ENCODE measurements around the gene SRD5A1.

SRD5A1 gene

GRCh38 chr5:6585939-6586646, 47.1 kb upstream of the SRD5A1 start:
- no peak overlapping the region for H3K9ac ChIP-seq (ENCODE audit: low read length)
- H3K4me3 ChIP-seq (ENCODE audit: insufficient read depth in 1 of 2, low read depth in 1 of 2, low read length in 2 of 2), result no peak overlapping the region
- H2AFZ ChIP-seq (ENCODE audit: low read depth, low read length), result no peak overlapping the region
- H3K23ac ChIP-seq (ENCODE audit: low read length in 2 of 2), result no peak overlapping the region
- no peak overlapping the region for H2BK12ac ChIP-seq (ENCODE audit: low read length in 2 of 2)
- H3K27ac ChIP-seq (ENCODE audit: low read length, poor library complexity, severe bottlenecking), result no peak overlapping the region
- peaks cover 8% of the 10 kb centered on the region for H3K4me1 ChIP-seq (ENCODE audit: control insufficient read depth, insufficient read depth, low read depth, low read length)
- peaks cover 56 to 58% of the 10 kb centered on the region in 2 experiments for H3K27me3 ChIP-seq (ENCODE audit: control insufficient read depth in 1 of 2, insufficient read depth in 1 of 2, low read length in 2 of 2)
- H3K9me3 ChIP-seq (ENCODE audit: control insufficient read depth, low read length), result no peaks in the 10 kb centered on the region
- no peak overlapping the region for H3K14ac ChIP-seq (ENCODE audit: low read length in 2 of 2)
- H2BK5ac ChIP-seq (ENCODE audit: low read depth, low read length, poor library complexity, severe bottlenecking), result no peak overlapping the region
- no peaks in the 10 kb centered on the region for H3K36me3 ChIP-seq (ENCODE audit: control insufficient read depth in 1 of 2, insufficient read depth in 2 of 2, low read depth in 1 of 2, low read length in 2 of 2)
- H4K91ac ChIP-seq (ENCODE audit: low read length), result no peak overlapping the region
- H2BK120ac ChIP-seq (ENCODE audit: low read depth, low read length), result no peak overlapping the region
- DNase-seq, result no peak
- H3K4me2 ChIP-seq (ENCODE audit: low read length, poor library complexity, severe bottlenecking), result no peak overlapping the region
- no peak overlapping the region for H4K8ac ChIP-seq (ENCODE audit: low read length)
- no peak overlapping the region for H2AK5ac ChIP-seq (ENCODE audit: low read length, severe bottlenecking)
- WGBS, result 83% methylated on average over 15 of the region's 15 CpGs
- no peak overlapping the region for H2BK15ac ChIP-seq (ENCODE audit: low read depth, poor library complexity, severe bottlenecking)
- no peak overlapping the region for H3K18ac ChIP-seq (ENCODE audit: low read depth in 1 of 2, low read length in 2 of 2)
- H3K4ac ChIP-seq (ENCODE audit: low read depth in 1 of 2, low read length in 2 of 2), result no peak overlapping the region
- H3K79me1 ChIP-seq (replicated peaks; ENCODE audit: low read length, poor library complexity, severe bottlenecking), result no peaks in the 10 kb centered on the region

DNA sequence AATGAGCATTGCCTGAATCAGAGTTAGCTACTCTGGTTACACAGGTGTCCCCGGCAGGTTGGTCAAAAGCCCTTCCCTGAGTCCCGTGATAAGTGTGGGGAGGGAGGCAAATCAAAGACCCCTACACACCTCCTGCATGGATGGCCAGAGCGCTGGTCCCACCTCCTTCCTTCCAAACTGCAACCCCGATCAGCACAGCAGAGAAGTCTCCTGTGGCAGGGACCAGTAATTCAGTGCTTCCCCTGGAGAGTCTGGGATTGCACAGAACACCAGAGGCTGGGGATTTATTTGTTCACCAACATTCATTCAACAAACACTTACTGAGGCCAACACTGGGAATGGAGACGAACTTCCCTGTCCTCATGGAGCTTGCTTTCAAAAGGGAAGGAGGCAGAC, 46.6 kb upstream of the SRD5A1 start:
- Histone ChIP-seq H2BK120ac (ENCODE audit: low read depth, low read length) (no peak overlapping the region), H2BK5ac (ENCODE audit: low read depth, low read length, poor library complexity, severe bottlenecking) (no peak overlapping the region)

DNA sequence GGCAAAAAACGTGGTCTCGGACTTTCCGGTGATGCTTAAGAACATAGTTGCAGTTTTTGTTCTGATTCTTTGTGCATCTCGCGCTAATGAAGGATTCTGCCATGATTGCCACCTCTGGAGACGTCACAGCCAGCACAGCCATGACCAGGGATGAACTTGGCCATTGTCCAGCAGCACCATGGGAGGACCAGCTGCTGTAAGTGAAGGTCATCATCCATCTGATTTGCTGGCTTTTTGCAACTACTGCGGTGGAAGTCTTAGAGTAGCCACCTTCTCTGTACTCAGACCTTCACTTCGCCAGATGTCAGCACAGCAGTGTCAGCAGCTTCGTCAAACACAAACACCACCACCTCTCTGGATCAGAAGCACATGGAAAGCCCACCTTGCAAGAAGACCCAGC, 46.1 kb upstream of the SRD5A1 start:
- Histone ChIP-seq H3K14ac (ENCODE audit: low read length in 2 of 2) (no peak overlapping the region), H4K8ac (ENCODE audit: low read length) (no peak overlapping the region), H3K9ac (ENCODE audit: low read length) (no peak overlapping the region), H3K18ac (ENCODE audit: low read depth in 1 of 2, low read length in 2 of 2) (no peak overlapping the region), H2BK15ac (ENCODE audit: low read depth, poor library complexity, severe bottlenecking) (no peak overlapping the region), H3K79me1 (replicated peaks; ENCODE audit: low read length, poor library complexity, severe bottlenecking) (no peaks in the 10 kb centered on the region), H4K91ac (ENCODE audit: low read length) (no peak overlapping the region), H3K4ac (ENCODE audit: low read depth in 1 of 2, low read length in 2 of 2) (no peak overlapping the region), H3K4me2 (ENCODE audit: low read length, poor library complexity, severe bottlenecking) (no peak overlapping the region), H2BK12ac (ENCODE audit: low read length in 2 of 2) (no peak overlapping the region), H3K4me3 (ENCODE audit: insufficient read depth in 1 of 2, low read depth in 1 of 2, low read length in 2 of 2) (no peak overlapping the region), H3K9me3 (ENCODE audit: control insufficient read depth, low read length) (no peaks in the 10 kb centered on the region), H3K27ac (ENCODE audit: low read length, poor library complexity, severe bottlenecking) (no peak overlapping the region), H2BK5ac (ENCODE audit: low read depth, low read length, poor library complexity, severe bottlenecking) (no peak overlapping the region), H3K4me1 (ENCODE audit: control insufficient read depth, insufficient read depth, low read depth, low read length) (peaks cover 8% of the 10 kb centered on the region), H2AFZ (ENCODE audit: low read depth, low read length) (no peak overlapping the region), H2BK120ac (ENCODE audit: low read depth, low read length) (no peak overlapping the region), H3K23ac (ENCODE audit: low read length in 2 of 2) (no peak overlapping the region), H3K27me3 (ENCODE audit: control insufficient read depth in 1 of 2, insufficient read depth in 1 of 2, low read length in 2 of 2) (peaks cover 45 to 49% of the 10 kb centered on the region in 2 experiments), H3K36me3 (ENCODE audit: control insufficient read depth in 1 of 2, insufficient read depth in 2 of 2, low read depth in 1 of 2, low read length in 2 of 2) (no peaks in the 10 kb centered on the region), H2AK5ac (ENCODE audit: low read length, severe bottlenecking) (no peak overlapping the region)
- WGBS, result 87% methylated on average over 9 of the region's 9 CpGs
- no peak for DNase-seq

More for the DNA sequence above, 46.6 kb upstream of the SRD5A1 start:
- H4K8ac ChIP-seq (ENCODE audit: low read length), result no peak overlapping the region
- no peak for DNase-seq
- H3K9ac ChIP-seq (ENCODE audit: low read length), result no peak overlapping the region
- H3K4ac ChIP-seq (ENCODE audit: low read depth in 1 of 2, low read length in 2 of 2), result no peak overlapping the region
- H3K4me3 ChIP-seq (ENCODE audit: insufficient read depth in 1 of 2, low read depth in 1 of 2, low read length in 2 of 2), result no peak overlapping the region
- no peak overlapping the region for H3K18ac ChIP-seq (ENCODE audit: low read depth in 1 of 2, low read length in 2 of 2)
- no peaks in the 10 kb centered on the region for H3K36me3 ChIP-seq (ENCODE audit: control insufficient read depth in 1 of 2, insufficient read depth in 2 of 2, low read depth in 1 of 2, low read length in 2 of 2)
- no peak overlapping the region for H3K14ac ChIP-seq (ENCODE audit: low read length in 2 of 2)
- no peak overlapping the region for H2AK5ac ChIP-seq (ENCODE audit: low read length, severe bottlenecking)
- WGBS, result 92% methylated on average over 5 of the region's 5 CpGs
- H4K91ac ChIP-seq (ENCODE audit: low read length), result no peak overlapping the region
- H2AFZ ChIP-seq (ENCODE audit: low read depth, low read length), result no peak overlapping the region
- no peak overlapping the region for H2BK15ac ChIP-seq (ENCODE audit: low read depth, poor library complexity, severe bottlenecking)
- H2BK12ac ChIP-seq (ENCODE audit: low read length in 2 of 2), result no peak overlapping the region
- peaks cover 51 to 54% of the 10 kb centered on the region in 2 experiments for H3K27me3 ChIP-seq (ENCODE audit: control insufficient read depth in 1 of 2, insufficient read depth in 1 of 2, low read length in 2 of 2)
- H3K9me3 ChIP-seq (ENCODE audit: control insufficient read depth, low read length), result no peaks in the 10 kb centered on the region
- no peak overlapping the region for H3K27ac ChIP-seq (ENCODE audit: low read length, poor library complexity, severe bottlenecking)
- no peak overlapping the region for H3K23ac ChIP-seq (ENCODE audit: low read length in 2 of 2)
- H3K4me1 ChIP-seq (ENCODE audit: control insufficient read depth, insufficient read depth, low read depth, low read length), result peaks cover 8% of the 10 kb centered on the region
- H3K4me2 ChIP-seq (ENCODE audit: low read length, poor library complexity, severe bottlenecking), result no peak overlapping the region
- no peaks in the 10 kb centered on the region for H3K79me1 ChIP-seq (replicated peaks; ENCODE audit: low read length, poor library complexity, severe bottlenecking)

DNA sequence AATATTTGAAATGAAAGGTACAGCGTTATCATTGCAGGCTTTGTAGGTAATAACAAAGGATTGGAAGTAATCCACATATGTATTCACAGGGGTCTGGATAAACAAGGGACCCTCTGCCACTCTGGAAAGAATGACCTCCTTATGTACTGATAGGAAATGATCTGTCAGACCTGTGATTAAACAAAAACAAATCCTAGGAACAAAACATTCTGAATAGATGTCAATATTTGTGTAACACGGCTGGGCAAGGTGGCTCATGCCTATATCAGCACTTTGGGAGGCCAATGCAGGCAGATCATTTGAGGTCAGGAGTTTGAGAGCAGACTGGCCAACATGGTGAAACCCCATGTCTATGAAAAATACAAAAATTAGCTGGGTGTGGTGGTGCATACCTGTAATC, 42.7 kb upstream of the SRD5A1 start:
- H4K91ac ChIP-seq (ENCODE audit: low read length), result no peak overlapping the region
- H3K4ac ChIP-seq (ENCODE audit: low read depth in 1 of 2, low read length in 2 of 2), result no peak overlapping the region
- H3K36me3 ChIP-seq (ENCODE audit: control insufficient read depth in 1 of 2, insufficient read depth in 2 of 2, low read depth in 1 of 2, low read length in 2 of 2), result peaks cover 2 to 5% of the 10 kb centered on the region in 2 experiments
- WGBS, result 94% methylated on average over 2 of the region's 2 CpGs
- H3K4me1 ChIP-seq (ENCODE audit: control insufficient read depth, insufficient read depth, low read depth, low read length), result peaks cover 1% of the 10 kb centered on the region
- H3K4me3 ChIP-seq (ENCODE audit: insufficient read depth in 1 of 2, low read depth in 1 of 2, low read length in 2 of 2), result no peak overlapping the region
- no peak overlapping the region for H3K4me2 ChIP-seq (ENCODE audit: low read length, poor library complexity, severe bottlenecking)
- no peak overlapping the region for H3K27ac ChIP-seq (ENCODE audit: low read length, poor library complexity, severe bottlenecking)
- H3K23ac ChIP-seq (ENCODE audit: low read length in 2 of 2), result no peak overlapping the region
- no peak for DNase-seq
- H2AK5ac ChIP-seq (ENCODE audit: low read length, severe bottlenecking), result no peak overlapping the region
- H2AFZ ChIP-seq (ENCODE audit: low read depth, low read length), result no peak overlapping the region
- no peaks in the 10 kb centered on the region for H3K9me3 ChIP-seq (ENCODE audit: control insufficient read depth, low read length)
- H3K79me1 ChIP-seq (replicated peaks; ENCODE audit: low read length, poor library complexity, severe bottlenecking), result no peaks in the 10 kb centered on the region
- peaks cover 14 to 18% of the 10 kb centered on the region in 2 experiments for H3K27me3 ChIP-seq (ENCODE audit: control insufficient read depth in 1 of 2, insufficient read depth in 1 of 2, low read length in 2 of 2)
- no peak overlapping the region for H3K14ac ChIP-seq (ENCODE audit: low read length in 2 of 2)
- H2BK5ac ChIP-seq (ENCODE audit: low read depth, low read length, poor library complexity, severe bottlenecking), result no peak overlapping the region
- no peak overlapping the region for H3K18ac ChIP-seq (ENCODE audit: low read depth in 1 of 2, low read length in 2 of 2)
- no peak overlapping the region for H2BK120ac ChIP-seq (ENCODE audit: low read depth, low read length)
- no peak overlapping the region for H2BK12ac ChIP-seq (ENCODE audit: low read length in 2 of 2)
- H2BK15ac ChIP-seq (ENCODE audit: low read depth, poor library complexity, severe bottlenecking), result no peak overlapping the region
- no peak overlapping the region for H3K9ac ChIP-seq (ENCODE audit: low read length)
- H4K8ac ChIP-seq (ENCODE audit: low read length), result no peak overlapping the region
